GM12872 (cell line): Measurements from ENCODE around the gene CCN6.

Source experiments
- CTCF ChIP-seq: IDR thresholded peaks from 3 replicates; pipeline ENCODE4 v1.5.1; 2011; ENCODE audit warnings: low read depth, mild to moderate bottlenecking, low read length, moderate library complexity; ENCODE audit not compliant: insufficient read depth

CCN6 gene

GRCh38 chr6:112021691-112022310 is 32.1 kb upstream of the CCN6 start:
- TF ChIP-seq CTCF: no peak

GRCh38 chr6:112022749-112023148 is 31.2 kb upstream of the CCN6 start:
- no peak for TF ChIP-seq CTCF

GRCh38 chr6:112024464-112024863 is 29.4 kb upstream of the CCN6 start:
- no peak for TF ChIP-seq CTCF

GRCh38 chr6:112026933-112027332 is 27.0 kb upstream of the CCN6 start:
- TF ChIP-seq CTCF: no peak

- no peak for TF ChIP-seq CTCF
These were observed 25.8 kb upstream of the CCN6 start for GRCh38 chr6:112027942-112028674.

GRCh38 chr6:112029045-112029822 is 24.7 kb upstream of the CCN6 start:
- TF ChIP-seq CTCF: peak; percentile 82

- TF ChIP-seq CTCF: no peak
These were observed 23.5 kb upstream of the CCN6 start for GRCh38 chr6:112030206-112030960.
